Liver (tissue), 3 donors: Measurements from ENCODE around the gene BPIFB3.
A peak's percentile ranks its signal among the peaks of the same experiment; 100 is the strongest.

ENCODE experiments used
- CTCF ChIP-seq: fragments of 150-350 bp; IDR thresholded peaks from 2 replicates; pipeline ENCODE4 v1.5.1; 2017; ENCODE audit warnings: improper control_type of control experiment, low read depth, low read length; ENCODE audit not compliant: missing input control
- EGR1 ChIP-seq, 2 donors: IDR thresholded peaks; 2 replicates each; pipeline ENCODE4 v1.6.1; 2016 to 2018; ENCODE audit warnings: antibody characterized with exemption in 2 of 2, low read depth in 2 of 2
- HNF4A ChIP-seq, 2 donors: conservative IDR thresholded peaks; 2 replicates each; pipeline ENCODE4 v1.6.1; 2016; ENCODE audit warnings: antibody characterized with exemption in 2 of 2, mild to moderate bottlenecking in 2 of 2
- RAD21 ChIP-seq, 2 donors: IDR thresholded peaks; 2 replicates each; pipeline ENCODE4 v1.6.1; 2016; ENCODE audit warnings: antibody characterized with exemption in 2 of 2, mild to moderate bottlenecking in 2 of 2
- YY1 ChIP-seq: IDR thresholded peaks from 2 replicates; pipeline ENCODE4 v1.6.1; 2016; ENCODE audit warnings: antibody characterized with exemption, mild to moderate bottlenecking
- donor health status: healthy.
- donor health status: healthy.

DNA sequence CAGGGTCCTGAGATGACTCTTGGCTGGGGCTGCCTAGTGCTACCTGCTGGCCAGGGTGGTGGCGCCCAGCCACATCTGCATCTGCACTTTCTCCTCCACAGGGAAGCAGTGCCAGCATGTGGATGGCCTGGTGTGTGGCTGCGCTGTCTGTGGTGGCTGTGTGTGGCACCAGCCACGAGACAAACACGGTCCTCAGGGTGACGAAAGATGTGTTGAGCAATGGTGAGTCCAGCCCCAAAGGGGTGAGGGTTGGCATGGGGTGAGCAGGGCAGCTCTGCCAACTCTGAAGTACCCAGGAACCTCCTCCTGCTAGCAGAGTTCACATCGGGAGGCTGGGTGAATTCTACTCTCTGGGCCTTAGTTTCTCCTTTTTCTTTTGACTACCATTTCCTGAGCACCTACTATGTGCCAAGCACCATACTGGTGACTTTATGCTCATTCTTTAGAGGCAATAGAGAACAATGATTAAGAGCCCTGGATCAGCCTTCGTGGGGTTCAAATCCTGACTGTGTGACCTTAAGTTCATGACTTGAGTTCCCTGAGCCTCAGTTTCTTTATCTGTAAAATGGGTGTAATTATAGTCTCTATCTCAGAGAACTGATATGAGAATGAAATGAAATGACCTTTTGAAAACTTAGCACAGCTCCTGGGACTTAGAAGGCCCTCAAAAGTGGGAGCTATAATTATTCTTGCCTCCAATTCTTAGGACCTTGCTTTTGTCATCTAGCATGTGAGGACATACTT lies 27.9 kb downstream of the BPIFB3 start:
- peak in 1 of 2 donors; percentile 16 for TF ChIP-seq RAD21 (IDR thresholded peaks at IDR 0.05)
- TF ChIP-seq CTCF = no peak
- no peak for TF ChIP-seq EGR1 (IDR thresholded peaks at IDR 0.05; ENCODE audit: low read depth in 2 of 2)
- TF ChIP-seq HNF4A (conservative IDR thresholded peaks at IDR 0.05) = peak; percentile 24 to 28
- no peak for TF ChIP-seq YY1
